Lower leg skin (tissue), 4 donors: ENCODE results near the gene TAS2R46. TPM values are rescaled to one million over a fixed set of nuclear protein-coding genes. Genes with fewer than 3 reads are reported as not detected.

ENCODE experiments used
- DNase-seq, 2 donors: peaks; one replicate each; pipeline ENCODE4 v3.0.0-alpha.2; 2019; ENCODE audit warnings: low spot score in 2 of 2
- H3K4me3 ChIP-seq: fragments of 200-600 bp; sonication (generic); 2 replicates; pipeline ENCODE4 v1.5.1; 2017; ENCODE audit warnings: mild to moderate bottlenecking, low read depth; ENCODE audit not compliant: poor library complexity, severe bottlenecking
- POLR2A ChIP-seq, 2 donors: fragments of 450-650 bp; IDR thresholded peaks; one replicate each; pipeline ENCODE4 v1.6.1; 2016 to 2017; ENCODE audit warnings: antibody characterized with exemption in 2 of 2, mild to moderate bottlenecking in 1 of 2, moderate library complexity in 1 of 2
- WGBS, 2 donors: methylation state at CpG; one replicate each; pipeline ENCODE4 v1.1.5; 2018; 5-methylcytosine and 5-hydroxymethylcytosine counted together
- intact Hi-C: fragments of 100-400 bp; cut with DNase I; formaldehyde crosslinking; loops from one replicate; pipeline ENCODE4 v1.15.0; 2023; ENCODE audit warnings: low total_unique reads
- total RNA-seq, 4 donors: library from RNA; depleted of rRNA; stranded (reverse); fragments of >200 nt; gene quantifications; one replicate each; pipeline ENCODE4 v1.1.0, GENCODE V29; 2016
- TF ChIP-seq, protein P1 (sequence below), 3 donors: fragments of 450-650 bp; IDR thresholded peaks; one replicate each; pipeline ENCODE4 v1.5.1; 2016; ENCODE audit warnings: antibody characterized with exemption in 3 of 3, mild to moderate bottlenecking in 3 of 3, moderate library complexity in 2 of 3

Gene TAS2R46
- total RNA-seq, 4 donors from 2014 or later, result 0.57 to 1.1 (median 0.68) TPM; not detected in 1

DNA sequence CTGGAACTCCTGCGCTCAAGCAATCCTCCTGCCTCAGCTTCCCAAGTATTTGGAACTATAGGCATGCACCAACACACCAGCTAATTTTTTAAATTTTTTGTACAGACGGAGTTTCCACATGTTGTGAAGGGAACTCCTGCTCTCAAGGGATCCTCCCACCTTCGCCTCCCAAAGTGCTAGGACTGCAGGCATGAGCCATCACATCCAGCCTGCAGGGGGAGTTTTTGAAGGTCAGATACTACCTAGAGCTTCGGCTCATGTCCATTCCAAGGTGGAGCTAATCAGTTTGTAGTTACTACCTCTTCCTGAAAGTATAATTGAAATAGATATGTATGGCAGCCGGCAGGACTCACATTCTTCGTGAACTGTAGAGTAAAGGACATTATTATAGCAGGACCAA lies 36.0 kb downstream of the TAS2R46 start:
- intact Hi-C loops, result no loop called here
- no peak for DNase-seq
- no peak for TF ChIP-seq POLR2A (IDR thresholded peaks at IDR 0.05)
- TF ChIP-seq, protein P1, sequence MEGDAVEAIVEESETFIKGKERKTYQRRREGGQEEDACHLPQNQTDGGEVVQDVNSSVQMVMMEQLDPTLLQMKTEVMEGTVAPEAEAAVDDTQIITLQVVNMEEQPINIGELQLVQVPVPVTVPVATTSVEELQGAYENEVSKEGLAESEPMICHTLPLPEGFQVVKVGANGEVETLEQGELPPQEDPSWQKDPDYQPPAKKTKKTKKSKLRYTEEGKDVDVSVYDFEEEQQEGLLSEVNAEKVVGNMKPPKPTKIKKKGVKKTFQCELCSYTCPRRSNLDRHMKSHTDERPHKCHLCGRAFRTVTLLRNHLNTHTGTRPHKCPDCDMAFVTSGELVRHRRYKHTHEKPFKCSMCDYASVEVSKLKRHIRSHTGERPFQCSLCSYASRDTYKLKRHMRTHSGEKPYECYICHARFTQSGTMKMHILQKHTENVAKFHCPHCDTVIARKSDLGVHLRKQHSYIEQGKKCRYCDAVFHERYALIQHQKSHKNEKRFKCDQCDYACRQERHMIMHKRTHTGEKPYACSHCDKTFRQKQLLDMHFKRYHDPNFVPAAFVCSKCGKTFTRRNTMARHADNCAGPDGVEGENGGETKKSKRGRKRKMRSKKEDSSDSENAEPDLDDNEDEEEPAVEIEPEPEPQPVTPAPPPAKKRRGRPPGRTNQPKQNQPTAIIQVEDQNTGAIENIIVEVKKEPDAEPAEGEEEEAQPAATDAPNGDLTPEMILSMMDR (IDR thresholded peaks at IDR 0.05), result no peak
- 93 to 97% methylated on average over 6 of the region's 6 CpGs for WGBS, 2 donors
- H3K4me3 ChIP-seq, result no peak overlapping the region

DNA sequence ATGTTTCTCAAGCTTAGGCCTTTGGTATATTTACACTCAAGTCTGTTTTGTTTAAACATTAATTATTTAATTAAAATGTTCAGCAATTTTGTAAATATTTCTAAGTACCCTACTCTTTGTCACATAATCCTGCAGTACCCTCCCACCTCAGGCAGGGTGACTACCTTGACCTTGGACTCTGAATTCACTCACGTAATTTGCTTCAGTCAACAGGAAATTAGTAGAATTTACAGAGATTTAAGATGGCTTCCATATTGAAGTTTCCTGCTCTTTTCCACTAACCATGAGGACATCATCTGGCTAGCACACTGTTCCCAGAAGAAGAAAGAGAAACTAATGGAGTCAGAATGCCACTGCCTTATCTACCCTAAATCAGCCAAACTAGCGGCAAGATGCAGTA lies 38.7 kb downstream of the TAS2R46 start:
- no peak for DNase-seq
- intact Hi-C loops, result no loop called here
- H3K4me3 ChIP-seq, result no peak overlapping the region
- no peak for TF ChIP-seq POLR2A (IDR thresholded peaks at IDR 0.05)
- TF ChIP-seq, protein P1 (IDR thresholded peaks at IDR 0.05), result no peak
- 87 to 92% methylated on average over 2 of the region's 2 CpGs for WGBS, 2 donors

DNA sequence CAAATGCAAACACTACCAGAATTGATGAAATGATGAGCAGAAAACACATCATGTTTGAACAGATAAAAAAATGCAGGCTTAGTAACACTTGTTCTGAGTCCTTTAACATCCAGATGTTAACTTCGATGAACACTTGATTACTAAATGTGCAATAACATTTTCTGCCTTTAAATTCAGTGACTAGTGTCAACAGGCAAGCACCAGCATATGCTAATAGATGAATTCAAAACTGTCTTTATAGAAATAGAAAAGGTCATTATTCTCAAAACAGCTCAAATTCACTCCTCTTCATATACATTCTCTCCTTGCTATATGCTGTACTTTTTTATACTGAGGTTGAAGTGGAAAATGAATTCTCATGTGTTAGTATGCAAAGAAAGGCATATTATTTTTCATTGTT lies 39.6 kb downstream of the TAS2R46 start, which contains the start of gene TAS2R19:
Gene TAS2R19, minus strand, starts transcription at position 101 of the 400 bp plus-strand sequence. Its CDS starts 49 bp downstream, at position 52.
- no peak for TF ChIP-seq POLR2A (IDR thresholded peaks at IDR 0.05)
- TF ChIP-seq, protein P1 (IDR thresholded peaks at IDR 0.05), result no peak
- 56 to 66% methylated on average over 1 of the region's 1 CpG for WGBS, 2 donors
- intact Hi-C loops, result no loop called here
- H3K4me3 ChIP-seq, result no peak within 1 kb of the TSS
- DNase-seq, result no peak

DNA sequence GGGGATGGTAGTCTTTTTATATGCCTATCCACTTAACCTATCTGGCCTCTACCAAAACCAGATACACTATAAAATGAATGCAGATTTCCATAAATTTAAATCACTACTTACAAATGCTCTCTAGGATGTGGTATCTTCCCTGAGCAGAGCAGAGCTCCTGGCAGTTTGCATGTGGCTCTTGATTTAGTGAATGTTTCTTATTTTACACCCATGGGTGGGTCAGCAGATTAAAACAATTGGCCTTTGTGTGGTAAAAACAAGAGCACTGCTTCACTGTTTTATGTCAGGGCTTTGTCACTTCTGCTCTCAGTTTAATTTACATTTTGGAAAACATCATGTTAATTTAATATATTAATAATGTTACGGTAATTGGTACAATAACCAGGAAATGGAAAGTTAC lies 45.2 kb downstream of the TAS2R46 start:
- intact Hi-C loops, result no loop called here
- no peak for TF ChIP-seq POLR2A (IDR thresholded peaks at IDR 0.05)
- TF ChIP-seq, protein P1 (IDR thresholded peaks at IDR 0.05), result no peak
- WGBS, 2 donors, result 77 to 81% methylated on average over 1 of the region's 1 CpG
- no peak overlapping the region for H3K4me3 ChIP-seq
- no peak for DNase-seq

DNA sequence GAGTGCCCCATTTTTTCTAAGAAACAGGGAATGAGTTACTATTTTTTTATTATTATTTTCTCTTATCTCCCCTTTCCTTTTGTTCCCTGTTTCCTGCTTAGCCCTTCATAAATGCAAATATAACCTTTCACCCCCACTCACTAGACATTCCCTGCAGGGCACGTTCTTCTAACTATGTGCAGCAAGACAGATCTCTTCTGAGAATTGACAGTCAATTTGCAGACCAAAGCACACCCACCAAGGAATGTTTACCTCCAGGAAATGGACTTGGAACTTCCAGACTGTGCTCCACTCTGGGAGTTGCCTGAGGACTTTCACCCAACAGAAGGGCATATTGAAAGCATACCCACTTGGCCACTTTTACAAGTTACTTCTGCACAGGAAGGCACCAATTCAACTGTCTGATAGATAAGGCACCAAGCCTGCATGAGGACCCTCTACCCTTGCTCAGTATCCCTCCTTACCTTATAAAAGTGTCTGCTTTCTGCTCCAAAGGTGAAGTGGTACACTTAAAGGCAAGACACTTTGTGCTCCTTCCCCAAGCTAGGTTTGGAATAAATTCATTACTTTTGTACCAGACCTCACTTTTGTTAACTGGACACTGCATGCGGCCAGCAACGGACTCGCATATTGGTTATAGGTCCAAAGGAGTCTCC lies 46.2 kb downstream of the TAS2R46 start:
- no peak for DNase-seq
- 90 to 91% methylated on average over 4 of the region's 4 CpGs for WGBS, 2 donors
- intact Hi-C loops, result no loop called here
- no peak overlapping the region for H3K4me3 ChIP-seq
- TF ChIP-seq, protein P1 (IDR thresholded peaks at IDR 0.05), result no peak
- TF ChIP-seq POLR2A (IDR thresholded peaks at IDR 0.05), result no peak

DNA sequence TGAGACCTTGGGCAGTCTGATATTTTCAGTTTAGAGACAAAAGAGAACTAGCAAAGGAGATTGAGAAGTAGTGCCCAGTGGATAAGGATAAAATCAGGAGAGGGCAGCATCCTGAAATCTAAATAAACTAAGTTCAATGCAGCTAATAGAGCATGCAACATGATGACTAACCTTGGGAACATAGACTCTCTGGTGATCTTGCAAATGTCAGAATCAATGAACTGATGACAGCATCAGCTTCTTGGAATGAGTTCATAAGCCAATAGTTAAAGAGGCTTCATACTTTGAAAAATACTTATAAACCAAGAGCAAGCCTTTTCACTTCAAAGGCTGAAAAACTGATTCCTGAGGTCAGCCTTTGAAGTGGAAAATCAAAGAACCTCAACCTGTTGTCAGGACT lies 47.9 kb downstream of the TAS2R46 start:
- no peak overlapping the region for H3K4me3 ChIP-seq
- intact Hi-C loops, result no loop called here

More for the DNA sequence above, 47.9 kb downstream of the TAS2R46 start:
- TF ChIP-seq, protein P1 (IDR thresholded peaks at IDR 0.05), result no peak
- TF ChIP-seq POLR2A (IDR thresholded peaks at IDR 0.05), result no peak
- no peak for DNase-seq
